ENCODE data around the gene GPR162.

The GPR162 gene

DNA sequence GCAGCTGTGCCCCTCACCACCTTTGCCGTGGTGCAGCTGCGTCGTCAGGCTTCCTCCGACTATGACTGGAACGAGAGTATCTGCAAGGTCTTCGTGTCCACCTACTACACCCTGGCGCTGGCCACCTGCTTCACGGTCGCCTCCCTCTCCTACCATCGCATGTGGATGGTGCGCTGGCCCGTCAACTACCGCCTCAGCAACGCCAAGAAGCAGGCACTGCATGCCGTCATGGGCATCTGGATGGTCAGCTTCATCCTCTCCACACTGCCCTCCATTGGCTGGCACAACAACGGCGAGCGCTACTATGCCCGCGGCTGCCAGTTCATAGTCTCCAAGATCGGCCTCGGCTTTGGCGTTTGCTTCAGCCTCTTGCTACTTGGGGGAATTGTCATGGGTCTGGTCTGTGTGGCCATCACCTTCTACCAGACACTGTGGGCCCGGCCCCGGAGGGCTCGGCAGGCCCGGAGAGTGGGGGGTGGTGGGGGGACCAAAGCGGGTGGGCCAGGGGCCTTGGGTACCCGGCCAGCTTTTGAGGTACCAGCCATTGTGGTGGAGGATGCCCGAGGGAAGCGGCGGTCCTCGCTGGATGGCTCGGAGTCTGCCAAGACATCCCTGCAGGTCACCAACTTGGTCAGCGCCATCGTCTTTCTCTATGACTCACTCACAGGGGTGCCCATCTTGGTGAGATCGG, 2.6 kb downstream of the GPR162 start:
- no peak for DNase-seq

DNA sequence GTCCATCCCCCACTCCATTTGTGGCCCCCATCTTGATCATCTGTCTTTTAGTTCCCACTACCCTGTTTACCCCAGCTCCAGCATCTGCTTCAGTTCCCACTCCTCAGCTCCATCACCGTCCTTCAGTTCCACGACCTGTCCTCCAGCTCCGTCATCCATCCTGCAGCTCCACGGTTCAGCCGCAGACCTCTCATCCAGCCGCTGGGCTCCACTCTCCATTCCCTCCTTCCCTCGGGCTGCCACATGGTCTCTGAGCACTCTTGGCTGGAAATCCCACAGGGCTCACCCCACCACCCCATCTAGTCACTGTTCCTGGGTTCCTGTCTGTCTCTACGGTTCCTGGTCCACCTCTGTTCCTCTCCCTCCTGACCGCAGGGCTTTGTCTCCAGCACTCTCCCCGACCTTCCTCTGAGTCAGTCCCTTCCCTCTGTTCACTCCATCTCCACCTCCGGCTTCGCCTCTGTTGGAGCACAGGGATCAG, 3.3 kb downstream of the GPR162 start:
- DNase-seq = no peak

DNA sequence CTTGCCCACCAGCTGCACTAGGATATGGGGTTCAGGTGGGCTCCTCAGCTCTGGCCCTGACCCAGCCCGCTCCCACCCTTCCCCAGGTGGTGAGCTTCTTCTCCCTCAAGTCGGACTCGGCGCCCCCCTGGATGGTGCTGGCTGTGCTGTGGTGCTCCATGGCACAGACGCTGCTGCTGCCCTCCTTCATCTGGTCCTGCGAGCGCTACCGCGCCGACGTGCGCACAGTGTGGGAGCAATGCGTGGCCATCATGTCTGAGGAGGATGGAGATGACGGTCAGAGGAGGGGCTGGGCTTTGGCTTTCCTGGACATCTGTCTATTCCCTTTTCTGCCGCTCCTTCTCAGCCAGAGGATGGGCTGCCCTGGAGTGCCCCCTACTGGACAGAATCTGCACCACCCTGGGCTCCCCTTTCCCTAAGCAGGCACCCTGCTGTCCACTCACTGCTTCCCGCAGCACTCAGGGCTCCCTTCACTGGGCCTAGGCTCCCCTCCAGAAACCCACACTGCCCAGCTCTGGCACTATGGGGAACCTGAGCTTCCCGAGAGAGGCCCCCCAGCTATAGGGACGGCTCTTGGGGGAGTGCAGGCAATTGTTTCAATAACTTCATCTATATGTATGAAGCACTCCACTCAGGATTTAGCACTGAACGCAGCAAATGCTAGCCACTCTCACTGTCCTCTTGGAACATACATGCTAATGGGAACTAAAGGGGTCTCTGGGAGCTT, 3.9 kb downstream of the GPR162 start:
- peak; percentile 89 to 91 for DNase-seq

DNA sequence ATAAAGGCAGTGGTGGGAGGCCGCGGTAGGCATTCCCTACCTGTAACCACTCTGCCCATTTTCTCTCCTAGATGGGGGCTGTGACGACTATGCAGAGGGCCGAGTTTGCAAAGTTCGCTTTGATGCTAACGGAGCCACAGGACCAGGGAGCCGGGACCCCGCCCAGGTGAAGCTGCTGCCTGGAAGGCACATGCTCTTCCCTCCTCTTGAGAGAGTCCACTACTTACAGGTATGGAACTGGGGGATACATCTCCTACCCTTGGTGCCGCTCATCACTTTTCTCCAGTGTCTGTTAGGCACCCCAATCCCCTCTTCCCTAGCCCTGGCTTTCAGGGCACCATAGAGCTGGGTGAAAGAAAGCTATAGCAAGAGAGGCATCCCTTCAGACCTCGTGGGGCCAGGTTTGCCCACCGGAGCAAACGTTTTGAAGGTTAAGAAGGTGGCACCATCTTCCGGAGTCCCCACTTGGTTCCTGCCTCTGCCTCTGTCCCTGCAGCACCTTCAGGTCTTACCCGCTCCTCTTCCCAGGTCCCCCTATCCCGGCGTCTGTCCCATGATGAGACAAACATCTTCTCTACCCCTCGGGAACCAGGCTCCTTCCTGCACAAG, 4.6 kb downstream of the GPR162 start:
- no peak for DNase-seq

DNA sequence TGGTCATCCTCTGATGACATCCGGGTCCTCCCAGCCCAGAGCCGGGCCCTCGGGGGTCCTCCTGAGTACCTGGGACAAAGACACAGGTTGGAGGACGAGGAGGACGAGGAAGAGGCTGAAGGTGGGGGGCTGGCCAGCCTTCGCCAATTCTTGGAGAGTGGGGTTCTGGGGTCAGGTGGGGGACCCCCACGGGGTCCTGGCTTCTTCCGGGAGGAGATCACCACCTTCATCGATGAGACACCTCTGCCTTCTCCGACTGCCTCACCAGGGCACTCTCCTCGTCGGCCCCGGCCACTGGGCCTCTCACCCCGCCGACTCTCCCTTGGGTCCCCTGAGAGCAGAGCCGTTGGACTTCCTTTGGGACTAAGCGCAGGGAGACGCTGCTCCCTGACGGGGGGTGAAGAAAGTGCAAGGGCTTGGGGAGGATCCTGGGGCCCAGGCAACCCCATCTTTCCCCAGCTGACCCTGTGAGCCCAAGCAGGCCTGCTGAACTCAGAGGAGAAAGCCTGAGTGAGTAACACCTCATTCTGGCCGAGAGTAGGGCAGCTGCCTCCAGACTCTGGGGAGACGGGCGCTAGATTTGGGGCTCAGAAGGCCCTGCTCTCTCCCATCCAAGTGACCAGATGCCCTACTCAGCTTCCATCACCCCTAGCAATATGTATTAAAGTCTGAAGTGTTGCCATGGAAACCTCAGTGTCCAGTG, 5.3 kb downstream of the GPR162 start:
- no peak for DNase-seq

DNA sequence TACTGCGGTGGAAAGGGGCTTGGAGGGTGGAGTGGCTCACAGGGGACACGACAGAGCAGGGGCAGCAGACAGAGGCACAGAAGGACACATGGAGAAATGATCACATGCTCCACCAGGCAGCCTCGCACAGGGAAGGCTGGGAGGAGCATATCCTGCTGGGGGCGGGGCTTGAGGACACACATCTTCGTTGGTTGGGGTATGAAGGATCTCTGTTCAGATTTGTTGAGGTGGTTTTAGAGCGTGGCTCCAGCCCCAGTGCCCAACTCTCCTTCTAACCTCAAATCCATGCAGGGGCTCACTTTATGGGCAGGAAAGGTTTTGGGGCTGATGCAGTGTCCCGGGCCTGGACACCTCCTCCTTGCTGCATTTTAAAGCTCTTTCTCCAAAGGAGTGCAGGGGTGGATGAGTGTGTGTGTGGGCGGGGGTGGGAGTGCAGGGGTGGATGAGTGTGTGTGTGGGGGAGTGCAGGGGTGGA, 5.9 kb downstream of the GPR162 start:
- DNase-seq = peak; percentile 54 to 78

DNA sequence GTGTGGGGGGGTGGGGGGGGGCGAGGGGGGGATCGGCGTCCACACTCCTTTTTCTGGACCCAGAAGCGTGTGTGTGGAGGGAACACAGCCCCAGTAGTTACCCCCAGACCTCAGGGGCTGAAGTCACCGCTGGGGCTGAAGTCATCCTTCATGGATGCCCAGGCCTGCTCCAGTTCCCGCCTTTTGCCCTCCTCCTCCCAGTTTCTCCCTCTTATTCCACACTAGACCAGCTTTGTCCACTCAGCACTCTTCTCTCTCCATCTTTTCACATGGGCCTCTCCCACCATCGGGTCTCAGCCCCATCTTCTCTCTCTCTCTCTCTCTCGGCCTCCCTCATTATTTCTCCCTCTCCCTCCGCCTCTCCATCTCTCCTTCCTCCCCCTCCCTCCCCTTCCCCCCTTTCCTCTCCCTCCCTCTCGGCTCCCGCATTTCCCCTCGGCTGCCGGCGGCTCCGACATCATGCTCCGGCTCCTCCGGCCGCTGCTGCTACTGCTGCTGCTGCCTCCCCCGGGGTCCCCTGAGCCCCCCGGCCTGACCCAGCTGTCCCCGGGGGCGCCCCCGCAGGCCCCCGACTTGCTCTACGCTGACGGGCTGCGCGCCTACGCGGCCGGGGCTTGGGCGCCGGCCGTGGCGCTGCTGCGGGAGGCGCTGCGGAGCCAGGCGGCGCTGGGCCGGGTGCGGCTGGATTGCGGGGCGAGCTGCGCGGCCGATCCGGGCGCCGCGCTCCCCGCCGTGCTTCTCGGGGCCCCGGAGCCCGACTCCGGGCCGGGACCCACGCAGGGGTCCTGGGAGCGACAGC, 6.6 kb downstream of the GPR162 start, which contains the start of gene P3H3:
Gene P3H3, plus strand, starts transcription at position 426 of the 799 bp plus-strand sequence. Its CDS starts 34 bp downstream, at position 460.
- DNase-seq = peak in 1 of 2 donors; percentile 37

DNA sequence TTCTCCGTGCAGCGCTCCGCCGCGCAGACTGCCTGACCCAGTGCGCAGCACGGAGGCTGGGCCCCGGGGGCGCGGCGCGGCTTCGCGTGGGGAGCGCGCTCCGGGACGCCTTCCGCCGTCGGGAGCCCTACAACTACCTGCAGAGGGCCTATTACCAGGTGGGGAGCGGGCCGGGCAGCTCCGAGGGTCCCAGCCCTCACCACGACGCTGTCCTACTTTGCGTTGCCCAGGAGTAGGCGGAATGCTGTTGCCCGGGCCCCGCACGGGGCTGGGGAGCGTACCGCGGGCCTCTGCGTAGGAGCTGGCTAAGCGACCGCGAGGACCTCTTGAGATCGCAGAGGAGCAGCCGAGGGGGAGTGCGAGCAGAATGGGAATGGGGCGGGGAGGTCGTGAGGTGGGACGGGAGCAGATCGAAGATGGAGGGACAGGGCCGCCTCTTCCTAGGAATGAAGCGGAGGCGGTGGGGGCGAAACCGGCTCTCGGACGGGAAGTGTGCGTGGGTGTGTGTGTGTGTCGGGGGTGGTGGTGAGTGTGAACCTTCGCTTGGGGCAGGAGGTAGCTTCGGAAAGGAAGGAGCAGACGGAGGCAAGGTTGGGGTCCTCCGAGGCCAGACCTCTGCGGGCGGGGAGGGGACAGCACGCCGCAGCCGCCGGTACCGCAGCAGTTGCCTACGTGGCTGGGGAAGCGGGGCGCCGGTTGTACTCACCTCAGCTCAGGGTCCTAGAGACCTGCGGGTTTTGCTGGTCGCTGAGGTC, 7.3 kb downstream of the GPR162 start:
- DNase-seq = peak; percentile 39 to 51

DNA sequence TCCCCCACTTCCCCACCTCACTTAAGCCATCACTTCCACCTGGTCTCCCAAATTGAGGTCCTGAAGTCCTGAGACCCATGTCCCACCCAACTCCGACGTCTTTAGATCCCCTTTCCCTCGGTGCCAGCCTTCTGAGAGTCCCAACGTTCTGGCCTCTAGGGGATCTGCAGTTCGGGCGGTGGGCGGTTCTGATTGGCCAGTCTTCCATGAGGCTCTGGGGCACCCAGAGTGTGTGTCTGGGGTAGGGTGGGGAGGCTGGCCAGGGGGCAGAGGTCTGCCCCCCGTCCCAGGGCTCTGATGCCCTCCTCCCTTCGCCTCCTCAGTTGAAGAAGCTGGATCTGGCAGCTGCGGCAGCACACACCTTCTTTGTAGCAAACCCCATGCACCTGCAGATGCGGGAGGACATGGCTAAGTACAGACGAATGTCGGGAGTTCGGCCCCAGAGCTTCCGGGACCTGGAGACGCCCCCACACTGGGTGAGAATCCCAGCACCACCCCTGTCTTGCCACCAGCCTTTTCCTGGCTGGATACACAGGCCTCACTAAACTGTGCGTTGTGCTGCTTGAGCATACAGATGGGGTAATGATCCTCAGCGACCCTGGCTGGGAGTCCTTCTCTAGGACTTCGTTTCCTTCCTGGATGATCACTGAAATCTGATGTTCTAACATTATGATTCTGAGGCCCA, 8.1 kb downstream of the GPR162 start:
- no peak for DNase-seq

DNA sequence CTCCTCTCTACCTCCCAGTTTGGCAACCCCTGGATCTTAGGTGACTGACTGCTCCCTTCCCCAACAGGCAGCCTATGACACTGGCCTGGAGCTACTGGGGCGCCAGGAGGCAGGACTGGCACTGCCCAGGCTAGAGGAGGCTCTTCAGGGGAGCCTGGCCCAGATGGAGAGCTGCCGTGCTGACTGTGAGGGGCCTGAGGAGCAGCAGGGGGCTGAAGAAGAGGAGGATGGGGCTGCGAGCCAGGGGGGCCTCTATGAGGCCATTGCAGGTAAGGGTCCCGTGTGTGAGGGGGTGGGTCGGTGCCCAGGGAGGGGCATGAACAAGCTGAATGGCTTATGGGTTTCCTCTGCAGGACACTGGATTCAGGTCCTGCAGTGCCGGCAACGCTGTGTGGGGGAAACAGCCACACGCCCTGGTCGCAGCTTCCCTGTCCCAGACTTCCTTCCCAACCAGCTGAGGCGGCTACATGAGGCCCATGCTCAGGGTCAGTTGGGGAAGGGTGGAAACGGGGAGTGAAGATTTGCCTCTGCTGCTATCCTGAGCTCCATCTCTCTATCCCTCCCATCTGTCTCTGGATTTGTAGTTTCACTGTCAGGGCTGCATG, 8.8 kb downstream of the GPR162 start:
- DNase-seq = no peak

DNA sequence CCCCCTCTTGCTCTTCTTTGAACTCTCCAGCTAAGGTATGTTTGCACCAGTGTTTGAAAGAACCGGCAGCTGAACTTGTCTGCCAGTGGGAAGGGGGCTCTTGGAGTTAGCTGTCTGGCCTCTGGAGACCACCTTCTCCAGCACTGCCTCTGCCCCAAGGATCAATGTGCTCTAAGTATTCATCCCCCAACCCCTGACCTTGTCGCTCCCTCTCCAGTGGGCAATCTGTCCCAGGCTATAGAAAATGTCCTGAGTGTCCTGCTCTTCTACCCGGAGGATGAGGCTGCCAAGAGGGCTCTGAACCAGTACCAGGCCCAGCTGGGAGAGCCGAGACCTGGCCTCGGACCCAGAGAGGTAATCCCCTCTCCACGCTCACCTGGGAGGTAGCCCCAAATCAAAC, 9.4 kb downstream of the GPR162 start:
- no peak for DNase-seq

DNA sequence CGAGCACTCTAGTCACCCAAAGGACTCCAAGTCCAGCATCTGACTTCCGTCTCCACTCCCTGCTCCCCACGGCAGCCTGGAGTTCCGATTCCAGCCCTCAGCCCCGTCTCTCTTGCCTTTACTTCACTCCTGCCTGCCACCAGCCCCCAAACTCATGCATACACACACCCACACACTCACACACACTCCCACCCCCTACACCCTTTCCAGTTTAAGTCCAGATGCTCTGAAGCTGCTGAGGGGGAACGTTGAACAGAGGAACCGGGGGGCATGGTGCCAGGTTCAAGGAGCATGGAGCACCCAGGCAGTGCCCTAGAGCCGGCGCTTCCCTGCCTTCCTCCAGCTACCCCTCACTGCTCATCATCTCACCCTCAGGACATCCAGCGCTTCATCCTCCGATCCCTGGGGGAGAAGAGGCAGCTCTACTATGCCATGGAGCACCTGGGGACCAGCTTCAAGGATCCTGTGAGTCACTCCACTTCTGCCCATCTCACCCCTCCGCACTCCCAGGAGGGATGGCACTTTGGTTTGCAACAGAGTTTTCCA, 9.9 kb downstream of the GPR162 start:
- DNase-seq = no peak

DNA sequence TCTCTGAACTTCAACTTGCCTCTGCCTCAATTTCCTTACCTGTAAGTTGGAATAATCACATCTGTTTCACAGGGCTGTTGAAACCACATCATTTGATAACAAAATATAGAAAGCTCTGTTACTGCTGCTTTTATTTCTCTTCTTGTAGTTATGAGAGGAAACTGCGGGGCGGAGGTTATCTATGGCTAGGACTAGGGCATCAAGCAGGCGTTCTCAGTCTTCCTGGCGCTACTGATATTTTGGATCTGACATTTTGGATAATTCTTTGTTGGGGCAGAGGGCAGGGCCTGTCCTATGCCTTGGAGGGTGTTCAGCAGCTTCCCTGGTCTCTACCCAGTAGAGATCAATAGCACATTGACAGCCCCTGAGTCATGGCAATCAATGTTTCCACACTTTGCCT, 10.5 kb downstream of the GPR162 start:
- DNase-seq = no peak

DNA sequence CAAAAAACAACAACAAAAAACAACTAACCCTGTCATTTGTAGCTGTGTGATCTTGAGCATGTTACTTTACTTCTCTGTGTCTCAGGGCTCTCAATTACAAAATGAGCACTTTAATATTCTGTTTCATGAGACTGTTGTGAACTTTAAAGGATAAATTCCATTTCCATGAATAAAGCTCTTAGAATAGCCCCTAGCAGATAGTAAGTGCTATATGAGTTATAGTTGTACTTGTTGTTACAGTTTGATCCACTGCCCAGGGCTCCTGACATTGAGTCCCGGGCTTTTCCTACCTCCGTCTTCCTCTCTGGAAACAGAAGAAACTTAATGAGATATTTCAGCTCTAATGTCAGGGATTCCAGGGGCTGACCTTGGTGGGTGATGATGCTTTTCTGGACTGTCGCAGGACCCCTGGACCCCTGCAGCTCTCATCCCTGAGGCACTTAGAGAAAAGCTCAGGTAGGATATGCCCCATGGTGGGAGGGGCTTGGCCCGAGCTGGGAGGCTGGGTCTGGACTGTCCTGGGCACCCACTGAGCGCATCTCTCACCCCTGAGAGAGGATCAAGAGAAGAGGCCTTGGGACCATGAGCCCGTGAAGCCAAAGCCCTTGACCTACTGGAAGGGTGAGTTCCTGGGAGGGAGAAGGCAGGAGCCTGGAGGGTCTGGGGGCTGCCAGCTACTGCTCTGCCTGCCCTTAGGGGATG, 11.7 kb downstream of the GPR162 start:
- DNase-seq = no peak

DNA sequence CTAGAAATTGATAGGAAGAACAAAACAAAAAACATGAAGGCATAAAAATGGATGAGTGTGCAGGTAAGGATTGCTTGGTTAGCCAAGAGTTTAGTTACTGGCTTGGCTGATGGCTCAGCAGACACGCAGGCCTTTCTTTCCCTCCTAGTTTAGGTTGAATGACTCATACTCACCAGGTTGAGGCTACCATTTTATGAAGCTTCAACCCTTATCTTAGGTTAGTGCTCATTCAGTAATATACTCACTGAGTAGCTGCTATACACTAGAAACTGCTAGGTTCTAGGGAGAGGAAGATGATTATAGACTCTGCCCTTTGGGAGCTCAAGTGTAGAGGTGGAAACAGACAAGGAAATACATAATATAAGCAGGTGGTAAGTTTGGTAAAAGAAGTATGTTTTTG, 12.6 kb downstream of the GPR162 start:
- no peak for DNase-seq

DNA sequence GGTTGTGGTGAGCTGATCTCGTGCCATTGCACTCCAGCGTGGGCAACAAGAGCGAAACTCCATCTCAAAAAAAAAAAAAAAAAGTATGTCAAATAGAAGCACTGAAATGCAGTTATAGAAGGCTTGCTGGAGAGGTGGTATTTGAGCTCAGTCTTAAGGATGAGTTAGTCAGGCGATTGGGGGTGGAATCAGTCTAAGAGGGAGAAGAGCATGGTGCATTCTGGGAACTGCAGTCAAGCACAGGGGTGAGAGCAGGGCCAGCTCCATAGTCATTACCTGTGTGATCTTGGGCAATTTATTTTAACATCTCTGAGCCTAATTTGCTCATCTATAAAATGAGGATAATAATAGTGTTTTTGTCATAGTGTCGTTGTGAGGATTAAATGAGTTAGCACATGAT, 13.3 kb downstream of the GPR162 start:
- no peak for DNase-seq

DNA sequence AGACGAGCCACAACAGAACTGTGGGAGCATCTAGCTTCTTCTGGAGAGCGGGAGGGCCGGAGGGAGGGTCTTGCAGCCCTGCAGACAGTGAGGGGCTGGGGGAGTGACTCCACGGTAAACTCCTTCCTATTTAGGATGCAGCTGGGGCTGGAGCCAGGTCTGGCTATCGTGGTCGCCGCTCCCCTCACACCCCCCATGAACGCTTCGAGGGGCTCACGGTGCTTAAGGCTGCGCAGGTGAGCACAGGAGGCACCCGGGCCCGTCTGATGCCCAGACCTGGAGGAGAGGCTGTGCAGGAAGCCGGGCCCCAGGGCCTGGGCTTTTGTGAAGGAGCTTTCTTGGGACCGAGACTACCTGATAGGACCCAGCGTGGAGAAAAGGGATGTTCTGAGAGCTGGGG, 15.2 kb downstream of the GPR162 start:
- no peak for DNase-seq

DNA sequence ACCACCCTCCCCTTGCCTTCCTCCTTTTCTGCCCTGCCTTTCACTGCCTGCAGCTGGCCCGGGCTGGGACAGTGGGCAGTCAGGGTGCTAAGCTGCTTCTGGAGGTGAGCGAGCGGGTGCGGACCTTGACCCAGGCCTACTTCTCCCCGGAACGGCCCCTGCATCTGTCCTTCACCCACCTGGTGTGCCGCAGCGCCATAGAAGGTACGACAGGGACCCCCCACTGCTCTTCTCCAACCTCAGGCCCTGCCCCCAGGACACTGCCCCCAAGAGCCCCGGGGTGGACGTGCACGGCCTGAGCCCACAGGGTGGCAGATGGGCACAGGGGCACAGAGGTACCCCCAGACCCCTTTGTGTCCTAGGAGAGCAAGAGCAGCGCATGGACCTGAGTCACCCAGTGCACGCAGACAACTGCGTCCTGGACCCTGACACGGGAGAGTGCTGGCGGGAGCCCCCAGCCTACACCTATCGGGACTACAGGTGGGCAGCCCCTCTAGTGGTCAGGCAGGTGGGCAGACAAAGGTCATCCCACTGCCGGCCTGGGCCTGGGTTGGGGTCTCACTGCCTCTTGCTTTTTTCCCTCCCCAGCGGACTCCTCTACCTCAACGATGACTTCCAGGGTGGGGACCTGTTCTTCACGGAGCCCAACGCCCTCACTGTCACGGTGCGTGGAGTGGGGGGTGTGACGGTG, 15.9 kb downstream of the GPR162 start:
- no peak for DNase-seq

DNA sequence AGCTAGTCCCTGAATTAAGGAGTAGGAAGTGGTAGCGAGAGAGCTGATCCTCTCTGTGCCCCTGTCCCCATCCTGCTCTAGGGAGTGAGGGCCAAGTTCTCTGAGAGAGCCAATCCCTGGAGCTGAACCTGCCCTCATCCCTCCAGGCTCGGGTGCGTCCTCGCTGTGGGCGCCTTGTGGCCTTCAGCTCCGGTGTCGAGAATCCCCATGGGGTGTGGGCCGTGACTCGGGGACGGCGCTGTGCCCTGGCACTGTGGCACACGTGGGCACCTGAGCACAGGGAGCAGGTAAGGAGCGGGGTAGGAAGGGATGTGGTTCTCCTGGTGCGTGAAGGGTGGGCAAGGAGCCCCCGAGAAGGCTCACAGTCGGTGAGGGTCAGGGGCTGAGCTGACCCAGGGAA, 17.2 kb downstream of the GPR162 start:
- DNase-seq = no peak

Measured in stimulated activated CD4-positive, alpha-beta T cell treated with anti-CD3 and anti-CD28 coated beads, Interleukin-2, amount 100 ng/mL, for 24 hours (primary cell).